Measurements from ENCODE around the gene DLGAP4.
A peak's percentile ranks its signal among the peaks of the same experiment; 100 is the strongest.

The DLGAP4 gene

DNA sequence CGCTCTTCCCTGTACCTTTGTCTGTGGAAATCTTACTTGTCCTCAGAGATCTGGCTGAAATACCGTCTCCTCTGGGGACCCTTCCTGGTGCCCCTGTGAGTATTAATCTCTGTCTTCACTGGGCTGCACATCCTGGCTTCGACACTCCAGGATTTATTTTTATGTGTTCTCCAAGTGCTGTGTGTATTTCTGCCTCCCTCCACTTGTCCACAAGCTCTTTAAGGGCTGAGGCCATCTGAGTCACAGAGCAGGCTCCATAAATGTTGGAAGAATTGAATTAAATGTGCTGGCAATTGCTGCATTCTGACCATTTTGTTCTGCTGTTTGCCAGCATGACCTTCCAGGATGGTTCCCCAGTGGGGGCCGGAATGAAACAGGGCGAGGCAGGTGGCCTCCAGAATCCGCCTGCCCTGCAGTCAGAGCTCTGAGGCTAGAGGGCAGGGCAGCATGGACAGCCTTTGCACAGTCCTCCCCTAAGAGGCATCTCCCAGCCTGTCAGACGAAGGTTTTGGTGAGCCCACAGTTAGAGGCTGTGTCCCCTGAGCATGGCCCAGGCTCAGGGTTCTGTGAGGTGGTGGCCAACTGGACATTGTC is 105.8 kb downstream of the DLGAP4 start:
- DNase-seq (ENCODE audit: low read depth) = no peak

DNA sequence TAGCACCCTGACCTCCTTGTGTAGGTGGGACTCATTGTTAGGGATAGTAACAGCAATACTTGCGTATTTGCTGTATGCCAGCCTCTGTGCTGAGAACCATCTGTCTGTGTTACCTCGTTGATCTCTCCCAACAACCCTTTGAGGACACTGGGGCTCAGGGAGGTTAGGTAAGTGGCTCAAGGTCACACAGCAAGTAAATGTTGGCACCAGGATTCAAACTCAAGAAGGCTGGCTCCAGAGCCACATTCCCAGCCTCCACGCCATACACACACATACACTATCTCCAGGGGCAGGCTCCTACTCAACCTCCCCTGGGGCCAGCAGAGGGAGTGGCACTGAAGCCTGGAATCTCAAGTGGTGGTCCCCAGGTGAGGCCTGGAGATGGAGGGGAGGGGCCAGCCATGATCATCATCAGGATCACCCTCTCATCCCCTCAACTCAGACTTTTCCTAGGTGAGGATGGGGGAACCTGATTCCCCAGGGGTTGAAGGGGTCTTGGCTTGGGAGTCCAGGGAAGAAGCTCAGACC is 109.4 kb downstream of the DLGAP4 start:
- no peak for DNase-seq (ENCODE audit: low read depth)

DNA sequence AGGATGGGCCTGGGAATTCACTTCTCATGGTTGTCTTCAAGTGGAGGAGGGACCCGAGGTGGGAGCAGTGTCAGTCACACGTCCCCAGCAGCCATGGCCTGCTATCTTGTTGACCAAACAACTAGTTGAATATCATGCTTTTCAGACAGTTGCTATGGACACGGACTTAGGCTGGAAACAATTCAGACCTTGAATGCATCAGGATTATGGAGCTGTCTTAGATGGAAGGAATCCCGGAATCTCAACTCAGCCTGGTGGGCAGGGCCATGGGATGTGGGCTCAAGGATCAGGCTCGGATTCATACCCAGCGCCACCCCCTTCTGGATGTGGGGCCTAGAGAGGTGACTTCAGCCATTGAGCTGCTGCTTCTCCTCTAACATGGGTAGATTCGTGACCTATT is 112.6 kb downstream of the DLGAP4 start:
- no peak for DNase-seq (ENCODE audit: low read depth)

DNA sequence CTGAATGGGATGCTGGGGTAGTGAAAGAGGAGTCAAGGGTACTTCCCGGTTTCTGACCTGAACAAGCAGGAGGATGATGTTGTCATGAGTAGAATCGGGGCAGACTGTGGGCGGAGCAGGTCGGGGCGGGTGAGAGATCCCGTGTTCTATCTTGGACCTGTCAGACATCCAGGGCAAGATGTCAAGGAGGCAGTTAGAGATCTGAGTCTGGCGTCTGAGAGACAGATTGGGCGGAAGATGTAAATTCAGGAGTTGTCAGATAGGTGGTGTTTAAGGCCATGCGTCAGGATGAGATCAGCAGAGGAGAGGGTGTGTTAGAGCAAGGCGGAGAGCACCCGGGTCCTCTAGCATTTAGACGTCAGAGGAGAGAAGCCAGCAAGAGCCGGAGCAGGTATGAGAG is 115.5 kb downstream of the DLGAP4 start:
- DNase-seq (ENCODE audit: low read depth) = no peak

DNA sequence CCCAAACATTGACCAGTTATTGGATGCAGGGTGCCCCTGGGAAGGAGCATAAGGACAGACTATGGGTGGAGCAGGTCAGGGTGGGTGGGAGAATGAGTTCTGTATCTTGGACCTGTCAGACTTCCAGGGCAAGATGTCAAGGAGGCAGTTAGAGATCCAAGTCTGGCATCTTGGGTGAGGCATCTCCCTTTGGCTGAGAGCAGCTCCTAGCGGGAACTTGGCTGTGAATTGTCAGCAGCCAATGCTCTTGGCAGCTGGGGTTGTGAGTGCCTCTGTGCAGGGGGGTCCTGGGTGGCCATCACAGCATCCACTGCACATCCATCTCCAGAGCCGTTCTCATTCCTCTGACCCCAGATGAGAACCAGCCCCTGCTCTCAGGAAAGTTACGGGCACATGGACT is 118.2 kb downstream of the DLGAP4 start:
- no peak for DNase-seq (ENCODE audit: low read depth)

DNA sequence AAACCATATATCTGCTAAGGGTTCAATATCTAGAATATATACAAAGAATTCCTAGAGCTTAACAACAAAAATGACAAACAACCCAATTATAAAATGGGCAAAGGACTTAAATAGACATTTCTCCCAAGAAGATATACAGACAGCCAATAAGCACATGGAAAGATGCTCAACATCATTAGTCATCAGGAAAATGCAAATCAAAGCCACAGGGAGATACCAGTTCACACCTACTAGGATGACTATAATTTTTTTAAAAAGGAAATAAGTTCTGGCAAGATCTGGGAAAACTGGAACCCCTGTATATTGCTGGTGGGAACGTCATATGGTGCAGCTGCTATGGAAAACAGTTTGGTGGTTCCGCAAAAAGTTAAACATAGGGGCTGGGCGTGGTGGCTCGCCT is 119.0 kb downstream of the DLGAP4 start:
- DNase-seq (ENCODE audit: low read depth) = no peak

DNA sequence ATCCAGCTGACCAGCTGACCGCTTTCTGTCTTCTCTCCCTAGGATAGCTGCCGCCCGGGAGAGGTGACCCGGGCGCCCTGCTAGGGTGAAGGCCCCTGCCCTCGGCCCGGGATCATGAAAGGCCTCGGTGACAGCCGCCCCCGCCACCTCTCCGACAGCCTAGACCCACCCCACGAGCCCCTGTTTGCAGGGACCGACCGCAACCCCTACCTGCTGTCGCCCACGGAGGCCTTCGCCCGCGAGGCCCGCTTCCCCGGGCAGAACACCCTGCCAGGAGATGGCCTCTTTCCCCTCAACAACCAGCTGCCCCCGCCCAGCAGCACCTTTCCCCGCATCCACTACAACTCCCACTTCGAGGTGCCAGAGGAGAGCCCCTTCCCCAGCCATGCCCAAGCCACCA is 125.5 kb downstream of the DLGAP4 start:
- no peak for DNase-seq (ENCODE audit: low read depth)

DNA sequence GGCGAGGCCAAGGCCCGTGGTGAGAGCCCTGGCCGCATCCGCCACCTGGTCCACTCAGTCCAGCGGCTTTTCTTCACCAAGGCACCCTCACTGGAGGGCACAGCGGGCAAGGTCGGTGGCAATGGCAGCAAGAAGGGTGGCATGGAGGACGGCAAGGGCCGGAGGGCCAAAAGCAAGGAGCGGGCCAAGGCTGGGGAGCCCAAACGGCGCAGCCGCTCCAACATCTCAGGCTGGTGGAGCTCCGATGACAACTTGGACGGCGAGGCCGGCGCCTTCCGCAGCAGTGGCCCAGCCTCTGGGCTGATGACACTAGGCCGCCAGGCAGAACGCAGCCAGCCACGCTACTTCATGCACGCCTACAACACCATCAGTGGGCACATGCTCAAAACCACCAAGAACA is 126.0 kb downstream of the DLGAP4 start:
- DNase-seq (ENCODE audit: low read depth) = no peak

DNA sequence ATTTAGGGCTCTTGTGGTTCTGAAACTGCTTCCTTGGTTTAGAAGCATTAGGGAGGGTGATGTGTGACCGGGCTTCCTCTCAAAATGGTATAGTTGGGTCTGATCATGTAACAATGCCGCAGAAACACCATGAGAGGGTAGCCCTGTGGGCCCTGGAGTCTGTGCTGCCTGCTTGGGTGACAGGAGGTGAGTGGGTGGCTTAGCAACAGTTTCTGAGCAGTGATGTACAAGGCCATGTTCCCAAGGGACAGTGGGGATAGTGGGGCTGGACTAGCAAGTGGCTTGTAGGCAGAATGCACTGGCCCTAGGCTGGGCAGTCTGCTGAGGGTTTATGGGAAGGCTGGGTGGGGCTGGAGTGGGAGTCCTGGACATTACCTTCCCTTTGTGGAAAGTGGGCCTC is 128.2 kb downstream of the DLGAP4 start:
- DNase-seq (ENCODE audit: low read depth) = no peak

DNA sequence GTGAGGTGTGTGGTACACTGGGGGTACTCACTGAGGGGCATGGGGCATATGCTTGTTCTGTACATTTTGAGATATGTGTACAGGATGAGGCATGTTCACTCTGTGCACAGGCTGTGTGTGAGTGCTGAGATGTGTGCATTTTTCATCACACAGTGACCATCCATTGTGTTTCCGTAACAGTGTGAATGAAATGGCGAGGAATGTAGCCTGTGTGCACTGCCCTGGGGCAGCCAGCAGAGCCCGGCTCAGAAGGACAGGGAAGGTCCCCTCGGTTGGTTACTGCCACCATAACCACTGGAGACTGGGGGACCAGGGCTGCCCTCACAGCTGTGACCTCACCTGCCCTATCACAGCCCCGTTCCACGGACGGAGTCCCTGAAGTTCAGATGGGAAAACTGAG is 129.0 kb downstream of the DLGAP4 start:
- DNase-seq (ENCODE audit: low read depth) = no peak

DNA sequence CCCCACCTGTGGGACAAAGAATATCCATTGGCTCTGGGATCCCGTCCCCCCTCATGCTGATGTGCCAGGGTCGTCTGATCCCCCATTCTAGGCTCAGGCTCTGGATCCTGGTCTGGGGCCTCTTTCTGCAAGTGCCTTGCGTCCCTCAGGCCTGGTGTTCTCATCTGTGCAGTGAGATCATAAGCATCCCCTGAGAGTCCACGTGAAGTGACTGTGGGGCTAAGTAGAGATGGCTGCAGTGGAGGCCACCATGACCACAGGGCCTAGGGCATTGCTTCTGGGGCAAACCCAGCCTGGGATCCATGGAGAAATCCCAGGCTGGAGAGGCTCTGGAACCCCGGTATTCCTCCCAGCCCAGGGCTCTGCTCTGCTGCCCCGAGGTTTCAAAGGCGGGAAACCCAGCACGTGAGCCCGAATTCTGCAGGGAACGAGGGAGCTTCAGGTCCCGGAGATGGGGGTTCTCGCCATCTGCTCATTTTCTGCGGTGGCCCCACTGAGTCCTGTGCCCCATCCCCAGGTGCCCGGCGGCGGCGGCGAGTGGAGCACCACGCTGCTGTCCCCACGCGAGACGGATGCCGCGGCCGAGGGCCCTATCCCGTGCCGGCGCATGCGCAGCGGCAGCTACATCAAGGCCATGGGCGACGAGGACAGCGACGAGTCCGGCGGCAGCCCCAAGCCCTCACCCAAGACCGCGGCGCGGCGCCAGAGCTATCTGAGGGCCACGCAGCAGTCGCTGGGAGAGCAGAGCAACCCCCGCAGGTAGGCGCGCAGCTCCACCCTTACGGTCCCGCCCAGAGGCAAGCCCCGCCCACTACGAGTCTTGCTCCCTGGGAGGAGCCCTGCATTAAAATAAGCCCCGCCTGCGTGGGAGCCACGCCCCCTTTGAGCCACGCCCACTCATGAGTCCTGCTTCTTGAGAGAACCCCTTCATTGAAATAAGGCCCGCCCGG is 129.7 kb downstream of the DLGAP4 start:
- peak; percentile 71 for DNase-seq (ENCODE audit: low read depth)

DNA sequence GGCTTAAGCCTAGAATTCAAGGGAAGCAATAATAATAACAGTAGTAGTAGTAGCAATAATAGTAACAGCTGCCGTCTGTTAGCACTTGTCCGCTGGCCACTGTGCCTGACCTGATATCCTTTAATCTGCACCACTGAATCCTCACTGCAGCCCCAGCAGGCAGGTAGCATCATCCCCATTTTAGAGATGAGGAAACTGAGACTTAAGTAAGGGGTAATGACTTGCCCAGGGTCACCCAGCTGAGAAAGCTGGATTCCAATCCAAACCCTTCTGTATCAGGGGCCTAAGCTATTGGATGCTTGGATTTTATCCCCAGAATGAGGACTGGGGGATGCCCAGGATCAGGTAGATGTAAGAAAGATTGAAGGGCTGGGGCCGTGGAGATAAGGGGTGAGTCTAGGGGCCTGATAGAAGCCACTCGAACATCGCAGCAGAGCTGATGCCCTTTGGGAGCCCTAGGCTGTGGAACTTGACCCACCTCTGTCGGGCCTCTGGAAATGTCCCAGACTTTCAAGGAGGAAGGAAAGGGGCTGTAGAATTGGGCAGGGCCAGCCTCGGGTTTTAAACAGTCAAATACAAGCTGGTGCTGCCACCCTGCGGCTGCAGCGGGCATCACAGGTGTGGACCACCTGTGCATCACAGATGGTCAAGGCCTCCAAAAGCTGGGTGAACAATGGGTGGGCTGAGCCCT is 133.0 kb downstream of the DLGAP4 start:
- DNase-seq (ENCODE audit: low read depth) = peak; percentile 37

DNA sequence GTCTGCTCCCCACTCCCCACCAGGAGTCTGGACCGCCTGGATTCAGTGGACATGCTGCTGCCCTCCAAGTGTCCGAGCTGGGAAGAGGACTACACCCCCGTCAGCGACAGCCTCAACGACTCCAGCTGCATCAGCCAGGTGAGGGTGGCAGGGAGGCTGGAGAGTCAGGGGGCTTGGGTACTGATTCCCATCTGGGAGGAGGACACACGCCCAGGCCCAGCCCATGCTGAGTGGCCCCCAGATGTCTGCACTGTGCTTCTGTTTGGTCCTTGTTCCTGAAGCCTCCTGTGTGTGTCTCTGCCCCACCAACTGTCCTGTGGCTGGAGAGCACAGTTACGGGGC is 133.6 kb downstream of the DLGAP4 start:
- no peak for DNase-seq (ENCODE audit: low read depth)

DNA sequence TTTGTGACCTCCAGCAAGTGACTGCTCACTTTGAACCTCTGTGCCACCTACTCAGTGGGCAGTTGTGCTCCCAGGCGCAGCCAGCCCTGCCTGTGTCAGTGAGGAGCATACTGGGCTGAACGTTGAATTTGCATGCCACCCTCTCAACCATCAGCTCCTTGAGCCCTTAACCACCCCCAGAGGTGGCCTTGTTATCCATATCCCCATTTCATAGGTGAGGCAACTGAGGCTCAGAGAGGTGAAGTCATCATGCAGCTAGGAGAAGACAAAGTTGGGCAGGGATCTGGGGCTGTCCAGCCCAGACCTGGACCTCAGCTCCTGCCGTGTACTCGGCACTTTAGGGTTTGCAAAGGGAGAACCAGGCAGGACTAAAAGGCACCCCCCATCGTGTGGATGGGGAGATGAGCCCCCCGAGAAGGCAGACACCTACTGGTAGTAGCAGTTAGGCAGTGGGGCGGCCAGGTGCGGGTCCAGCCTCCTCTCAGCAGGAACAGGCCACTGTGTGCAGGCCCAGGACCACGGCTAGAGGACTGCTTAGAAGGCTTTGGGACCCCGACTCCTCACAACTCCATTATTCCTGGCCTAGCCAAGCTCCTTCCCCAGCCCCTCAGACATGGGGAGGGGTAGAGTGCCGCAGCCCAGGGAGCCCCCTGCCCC is 134.4 kb downstream of the DLGAP4 start:
- no peak for DNase-seq (ENCODE audit: low read depth)

DNA sequence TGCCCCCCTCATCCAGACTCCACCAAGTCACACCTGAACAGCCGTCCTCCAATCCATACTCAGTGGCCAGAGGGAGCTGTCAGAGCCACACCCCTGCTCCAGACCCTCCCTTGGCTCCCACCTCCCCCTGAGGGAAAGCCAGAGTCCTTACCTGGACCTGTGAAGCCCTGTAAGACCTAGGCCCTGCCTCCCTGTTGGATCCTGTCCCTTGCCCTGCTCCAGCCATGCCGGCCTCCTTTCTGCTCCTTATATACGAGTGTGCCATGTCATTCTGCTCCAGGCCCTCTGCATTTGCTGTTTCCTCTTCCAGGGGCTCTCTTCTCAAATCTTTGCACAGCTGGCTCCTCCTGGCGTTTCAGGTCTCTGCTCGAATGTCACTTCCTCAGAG is 134.9 kb downstream of the DLGAP4 start:
- DNase-seq (ENCODE audit: low read depth) = no peak

DNA sequence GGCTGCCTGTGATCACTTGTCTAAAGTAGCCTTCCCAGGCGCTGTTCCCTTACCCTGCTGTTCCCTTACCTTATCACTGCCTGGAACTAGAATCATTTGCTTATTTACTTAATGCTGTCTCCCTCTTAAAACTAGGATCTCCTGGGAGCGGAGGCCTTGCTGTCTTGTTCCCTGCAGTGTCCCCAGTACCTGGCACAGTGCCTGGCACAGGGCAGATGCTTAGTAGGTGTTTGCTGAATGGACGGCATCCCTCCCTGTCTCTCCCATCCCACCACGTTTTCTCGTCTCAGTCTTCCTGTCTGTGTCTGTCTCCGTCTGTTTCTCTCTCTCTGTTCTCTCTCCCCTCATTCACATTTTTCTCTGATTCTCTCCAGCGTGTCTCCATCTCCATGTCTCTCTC is 135.3 kb downstream of the DLGAP4 start:
- no peak for DNase-seq (ENCODE audit: low read depth)

DNA sequence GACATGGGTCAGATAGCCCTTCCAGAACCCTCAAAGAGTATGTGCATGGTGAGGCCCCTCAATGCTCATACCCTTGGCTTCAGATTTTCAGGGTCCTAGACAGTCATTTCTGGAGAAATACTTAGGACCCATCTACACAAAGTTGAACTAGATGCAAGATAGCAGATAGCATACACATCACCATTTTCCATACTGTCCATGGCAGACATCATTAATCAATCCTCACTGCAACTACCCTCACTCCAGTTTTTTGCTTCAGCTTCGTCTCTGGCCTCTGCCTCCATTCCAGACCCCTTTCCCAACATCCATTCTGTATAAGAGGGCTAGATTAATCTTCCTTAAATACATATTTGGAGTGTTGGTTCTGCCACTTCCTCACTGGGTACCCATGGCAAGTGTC is 139.7 kb downstream of the DLGAP4 start:
- no peak for DNase-seq (ENCODE audit: low read depth)

DNA sequence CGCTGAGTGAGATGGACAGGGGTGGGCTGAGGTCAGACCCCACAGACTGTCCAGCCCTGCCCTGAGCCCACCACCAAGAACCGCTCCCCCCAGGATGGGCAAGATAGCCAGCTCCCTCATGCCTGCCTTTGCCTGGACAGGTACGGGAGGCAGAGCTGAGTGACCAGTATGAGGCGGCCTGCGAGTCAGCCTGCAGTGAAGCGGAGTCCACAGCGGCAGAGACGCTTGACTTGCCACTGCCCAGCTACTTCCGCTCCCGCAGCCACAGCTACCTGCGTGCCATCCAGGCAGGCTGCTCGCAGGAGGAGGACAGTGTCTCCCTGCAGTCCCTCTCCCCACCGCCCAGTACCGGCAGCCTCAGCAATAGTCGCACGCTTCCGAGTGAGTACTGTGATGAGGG is 140.4 kb downstream of the DLGAP4 start:
- no peak for DNase-seq (ENCODE audit: low read depth)

DNA sequence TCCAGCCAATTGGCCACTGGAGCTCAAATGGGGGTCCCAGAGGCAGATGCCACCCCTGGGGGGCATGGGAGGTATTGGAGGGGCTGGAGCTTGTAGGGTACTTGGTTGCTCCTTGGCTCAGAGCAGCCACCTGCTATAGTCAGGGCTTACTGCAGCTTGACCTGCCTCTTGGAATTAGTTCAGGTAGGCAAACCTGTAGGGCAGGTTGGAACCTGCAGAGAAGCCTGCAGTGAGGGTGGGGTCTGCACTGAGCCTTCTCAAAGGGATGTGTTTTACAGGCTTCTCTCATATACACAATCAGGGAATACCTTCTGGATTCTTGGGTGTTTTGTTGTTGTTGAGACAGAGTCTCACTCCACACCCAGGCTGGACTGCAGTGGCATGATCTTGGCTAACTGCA is 141.0 kb downstream of the DLGAP4 start:
- no peak for DNase-seq (ENCODE audit: low read depth)

DNA sequence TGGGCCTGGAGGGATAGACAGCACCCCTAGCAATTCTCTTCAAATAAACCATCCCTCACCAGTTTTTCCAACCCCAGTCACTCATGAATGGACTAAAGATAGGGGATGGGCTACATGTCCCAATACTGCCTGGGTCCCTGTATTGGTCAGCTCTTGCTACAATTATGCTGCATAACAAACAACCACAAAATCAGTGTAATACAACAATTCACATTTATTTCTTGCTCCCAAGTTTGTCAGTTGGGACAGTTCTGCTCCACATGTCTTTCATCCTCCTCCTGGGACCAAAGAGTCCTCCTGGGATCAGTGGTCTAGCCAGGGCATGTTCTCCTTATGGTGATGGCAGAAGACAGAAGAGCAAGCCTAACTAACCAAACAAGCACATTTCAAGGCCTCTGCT is 143.5 kb downstream of the DLGAP4 start:
- no peak for DNase-seq (ENCODE audit: low read depth)

DNA sequence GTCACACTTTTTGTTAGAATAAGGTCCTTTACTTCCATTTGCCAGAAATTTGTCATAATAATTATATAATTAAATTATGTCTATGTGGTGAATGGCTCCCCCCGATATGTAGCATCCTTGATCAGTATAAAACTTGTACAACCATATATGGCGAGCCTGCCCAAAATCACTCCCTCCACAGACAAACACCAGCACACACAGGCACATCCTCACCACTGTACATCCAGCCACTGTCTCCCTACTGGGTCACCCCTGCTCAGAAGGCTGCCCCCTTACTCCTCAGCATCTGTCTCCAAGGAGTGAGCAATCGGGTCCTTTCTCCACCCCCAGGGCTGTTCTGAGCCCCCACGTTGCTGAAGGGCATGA is 148.2 kb downstream of the DLGAP4 start:
- DNase-seq (ENCODE audit: low read depth) = no peak

DNA sequence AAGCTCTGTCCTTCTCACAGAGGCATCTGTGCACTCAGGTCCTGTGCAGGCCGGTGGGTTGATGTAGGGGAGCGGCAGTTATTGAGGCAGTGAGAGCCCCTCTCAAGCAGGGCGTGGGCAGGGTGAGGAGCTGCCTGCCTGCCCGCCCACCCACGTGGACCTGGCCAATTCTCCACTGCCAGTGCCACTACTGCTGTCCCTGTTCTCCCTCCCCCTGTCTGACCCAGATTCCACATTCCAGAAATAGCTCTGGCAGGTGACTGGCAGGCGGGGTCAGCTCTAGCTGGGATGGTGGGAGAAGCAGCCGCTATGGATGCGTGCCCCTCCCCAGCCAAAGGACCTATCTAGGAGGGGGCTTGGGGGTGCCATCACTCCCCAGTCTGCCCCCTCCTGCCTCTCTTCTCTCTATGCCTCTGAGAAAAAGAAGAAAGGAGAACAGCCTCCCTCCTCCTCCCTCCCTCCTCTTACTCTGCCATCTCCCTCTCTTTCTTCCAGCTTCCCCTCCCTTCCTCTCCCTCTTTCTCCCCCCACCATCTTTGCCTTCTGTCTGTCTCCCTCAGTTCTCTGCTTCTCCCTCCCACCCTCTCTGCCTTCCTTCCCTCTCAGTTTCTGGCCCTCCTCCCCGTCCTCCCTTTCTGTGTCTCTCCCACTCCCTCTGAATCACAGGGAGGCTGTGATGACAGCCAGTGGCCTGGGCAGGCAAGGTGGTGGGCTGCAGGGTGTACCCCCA is 148.7 kb downstream of the DLGAP4 start:
- DNase-seq (ENCODE audit: low read depth) = no peak

Measured in activated T-helper 1 cell treated with Interleukin-2 at 50 U/mL for 16 hours (primary cell).